ENCODE data around the gene PDZD4. TPM values are rescaled to one million over a fixed set of nuclear protein-coding genes. Genes with fewer than 3 reads are reported as not detected.

Gene PDZD4
- total and polyA plus RNA-seq, 4 donors, result 49.2 to 243 (median 142) TPM

- no peaks in the 10 kb centered on the region for H3K27me3 ChIP-seq (ENCODE audit: control insufficient read depth, insufficient read depth, low read length)
- H3K27ac ChIP-seq (ENCODE audit: low read depth, low read length), result peak within 1 kb of the TSS; percentile 83
- 38% methylated on average over 22 of the region's 26 CpGs for whole genome bisulfite sequencing (ENCODE audit: insufficient coverage)
- peak within 1 kb of the TSS; percentile 43 for H3K4me3 ChIP-seq (ENCODE audit: low read depth, low read length)
- no peaks in the 10 kb centered on the region for H3K9me3 ChIP-seq (ENCODE audit: control insufficient read depth, insufficient read depth, low read length)
- peak in 2 of 6 donors; percentile 78 to 80 for DNase-seq (ENCODE audit: low read depth in 4 of 6, low spot score in 6 of 6)
- H3K36me3 ChIP-seq (ENCODE audit: control insufficient read depth, insufficient read depth, low read length), result peaks cover 28% of the 10 kb centered on the region
- H3K4me1 ChIP-seq (ENCODE audit: control insufficient read depth, insufficient read depth, low read length), result peaks cover 53% of the 10 kb centered on the region
Measured at GRCh38 chrX:153763989-153764755, 66.2 kb downstream of the PDZD4 start, which contains the start of gene PLXNB3. PLXNB3 (plus strand) TSS chrX:153764249; CDS start chrX:153765536, 1,287 bp downstream.

- WGBS (ENCODE audit: insufficient coverage), result 83% methylated on average over 18 of the region's 18 CpGs
- H3K4me1 ChIP-seq (ENCODE audit: control insufficient read depth, insufficient read depth, low read length), result peaks cover 45% of the 10 kb centered on the region
- H3K4me3 ChIP-seq (ENCODE audit: low read depth, low read length), result no peak overlapping the region
- H3K27ac ChIP-seq (ENCODE audit: low read depth, low read length), result no peak overlapping the region
- peaks cover 21% of the 10 kb centered on the region for H3K36me3 ChIP-seq (ENCODE audit: control insufficient read depth, insufficient read depth, low read length)
- H3K9me3 ChIP-seq (ENCODE audit: control insufficient read depth, insufficient read depth, low read length), result no peaks in the 10 kb centered on the region
- DNase-seq (ENCODE audit: low read depth in 4 of 6, low spot score in 6 of 6), result no peak
- no peaks in the 10 kb centered on the region for H3K27me3 ChIP-seq (ENCODE audit: control insufficient read depth, insufficient read depth, low read length)
Measured at GRCh38 chrX:153763298-153763932, 66.9 kb downstream of the PDZD4 start.

- no peak for DNase-seq (ENCODE audit: low read depth in 4 of 6, low spot score in 6 of 6)
- WGBS (ENCODE audit: insufficient coverage), result 86% methylated on average over 11 of the region's 14 CpGs
- no peak overlapping the region for H3K4me3 ChIP-seq (ENCODE audit: low read depth, low read length)
- H3K9me3 ChIP-seq (ENCODE audit: control insufficient read depth, insufficient read depth, low read length), result no peaks in the 10 kb centered on the region
- peaks cover 38% of the 10 kb centered on the region for H3K4me1 ChIP-seq (ENCODE audit: control insufficient read depth, insufficient read depth, low read length)
- no peaks in the 10 kb centered on the region for H3K27me3 ChIP-seq (ENCODE audit: control insufficient read depth, insufficient read depth, low read length)
- peaks cover 13% of the 10 kb centered on the region for H3K36me3 ChIP-seq (ENCODE audit: control insufficient read depth, insufficient read depth, low read length)
- no peak overlapping the region for H3K27ac ChIP-seq (ENCODE audit: low read depth, low read length)
Measured at GRCh38 chrX:153762626-153763173, 67.6 kb downstream of the PDZD4 start.

- WGBS (ENCODE audit: insufficient coverage), result 74% methylated on average over 14 of the region's 15 CpGs
- peaks cover 5% of the 10 kb centered on the region for H3K36me3 ChIP-seq (ENCODE audit: control insufficient read depth, insufficient read depth, low read length)
- H3K9me3 ChIP-seq (ENCODE audit: control insufficient read depth, insufficient read depth, low read length), result no peaks in the 10 kb centered on the region
- no peak for DNase-seq (ENCODE audit: low read depth in 4 of 6, low spot score in 6 of 6)
- no peak overlapping the region for H3K4me3 ChIP-seq (ENCODE audit: low read depth, low read length)
- no peak overlapping the region for H3K27ac ChIP-seq (ENCODE audit: low read depth, low read length)
- H3K27me3 ChIP-seq (ENCODE audit: control insufficient read depth, insufficient read depth, low read length), result no peaks in the 10 kb centered on the region
- H3K4me1 ChIP-seq (ENCODE audit: control insufficient read depth, insufficient read depth, low read length), result peaks cover 30% of the 10 kb centered on the region
Measured at GRCh38 chrX:153761863-153762262, 68.5 kb downstream of the PDZD4 start.

- Histone ChIP-seq H3K9me3 (ENCODE audit: control insufficient read depth, insufficient read depth, low read length) (no peaks in the 10 kb centered on the region), H3K27ac (ENCODE audit: low read depth, low read length) (no peak overlapping the region), H3K4me3 (ENCODE audit: low read depth, low read length) (no peak overlapping the region), H3K27me3 (ENCODE audit: control insufficient read depth, insufficient read depth, low read length) (no peaks in the 10 kb centered on the region), H3K36me3 (ENCODE audit: control insufficient read depth, insufficient read depth, low read length) (no peaks in the 10 kb centered on the region), H3K4me1 (ENCODE audit: control insufficient read depth, insufficient read depth, low read length) (no peaks in the 10 kb centered on the region)
- no peak for DNase-seq (ENCODE audit: low read depth in 4 of 6, low spot score in 6 of 6)
- no CpG with 5 or more reads among the region's 1 CpG for WGBS (ENCODE audit: insufficient coverage)
Measured at GRCh38 chrX:153755136-153755535, 75.2 kb downstream of the PDZD4 start.

Other genes with a start within 250 kb of the PDZD4 start
- 10 to 100 TPM; 14.8 to 19.8 TPM for gene CCNQ, start 231.4 kb downstream of the PDZD4 start, total RNA-seq
- gene CCNQ, start 231.4 kb downstream of the PDZD4 start, polyA plus RNA-seq (ENCODE audit: insufficient read length in 2 of 2), result 10 to 100 TPM; 28.7 to 29.3 TPM
- under 1 TPM; 0.55 to 0.79 TPM for gene DUSP9, start 183.3 kb downstream of the PDZD4 start, total RNA-seq
- gene DUSP9, start 183.3 kb downstream of the PDZD4 start, polyA plus RNA-seq (ENCODE audit: insufficient read length in 2 of 2), result 1 to 10 TPM; 2.1 to 3.1 TPM
- 10 to 100 TPM; 24.2 to 38.6 TPM for gene PNCK, start 156.7 kb downstream of the PDZD4 start, total RNA-seq
- 100 to 1,000 TPM; 131 to 142 TPM for gene PNCK, start 156.7 kb downstream of the PDZD4 start, polyA plus RNA-seq (ENCODE audit: insufficient read length in 2 of 2)
- gene SLC6A8, start 142.6 kb downstream of the PDZD4 start, total RNA-seq, result 10 to 100 TPM; 22.3 to 22.5 TPM
- 10 to 100 TPM; 72.5 to 77.0 TPM for gene SLC6A8, start 142.6 kb downstream of the PDZD4 start, polyA plus RNA-seq (ENCODE audit: insufficient read length in 2 of 2)
- 100 to 1,000 TPM; 106 to 121 TPM for gene BCAP31, start 106.2 kb downstream of the PDZD4 start, total RNA-seq
- gene BCAP31, start 106.2 kb downstream of the PDZD4 start, polyA plus RNA-seq (ENCODE audit: insufficient read length in 2 of 2), result 100 to 1,000 TPM; 166 to 173 TPM
- 1 to 10 TPM; 4.1 to 7.7 TPM for gene ABCD1, start 105.7 kb downstream of the PDZD4 start, total RNA-seq
- 10 to 100 TPM in 1 of 2 donors, 1 to 10 TPM in 1; 9.4 to 10.6 TPM for gene ABCD1, start 105.7 kb downstream of the PDZD4 start, polyA plus RNA-seq (ENCODE audit: insufficient read length in 2 of 2)
- 10 to 100 TPM; 14.6 to 21.7 TPM for gene PLXNB3, start 66.3 kb downstream of the PDZD4 start, total RNA-seq
- gene PLXNB3, start 66.3 kb downstream of the PDZD4 start, polyA plus RNA-seq (ENCODE audit: insufficient read length in 2 of 2), result 100 to 1,000 TPM; 132 to 136 TPM
- 1 to 10 TPM; 1.2 to 1.3 TPM for gene SRPK3, start 49.5 kb downstream of the PDZD4 start, total RNA-seq
- gene SRPK3, start 49.5 kb downstream of the PDZD4 start, polyA plus RNA-seq (ENCODE audit: insufficient read length in 2 of 2), result 10 to 100 TPM in 1 of 2 donors, 1 to 10 TPM in 1; 7.5 to 10.6 TPM
- gene IDH3G, start 36.2 kb downstream of the PDZD4 start, total RNA-seq, result 10 to 100 TPM; 36.3 to 59.0 TPM
- gene IDH3G, start 36.2 kb downstream of the PDZD4 start, polyA plus RNA-seq (ENCODE audit: insufficient read length in 2 of 2), result 100 to 1,000 TPM; 122 to 138 TPM
- 100 to 1,000 TPM in 1 of 2 donors, 10 to 100 TPM in 1; 95.5 to 317 TPM for gene SSR4, start 35.9 kb downstream of the PDZD4 start, total RNA-seq
- gene SSR4, start 35.9 kb downstream of the PDZD4 start, polyA plus RNA-seq (ENCODE audit: insufficient read length in 2 of 2), result 100 to 1,000 TPM; 166 to 186 TPM
- 10 to 100 TPM; 26.3 to 93.3 TPM for gene L1CAM, start 55.6 kb upstream of the PDZD4 start, total RNA-seq
- 100 to 1,000 TPM; 165 to 179 TPM for gene L1CAM, start 55.6 kb upstream of the PDZD4 start, polyA plus RNA-seq (ENCODE audit: insufficient read length in 2 of 2)
- under 1 TPM in 1 of 2 donors, not detected in 1; 0.11 TPM for gene AVPR2, start 74.1 kb upstream of the PDZD4 start, total RNA-seq
- under 1 TPM; 0.21 to 0.24 TPM for gene AVPR2, start 74.1 kb upstream of the PDZD4 start, polyA plus RNA-seq (ENCODE audit: insufficient read length in 2 of 2)
- gene ARHGAP4, start 95.7 kb upstream of the PDZD4 start, total RNA-seq, result 10 to 100 TPM; 14.9 to 20.4 TPM
- 10 to 100 TPM; 26.0 to 26.5 TPM for gene ARHGAP4, start 95.7 kb upstream of the PDZD4 start, polyA plus RNA-seq (ENCODE audit: insufficient read length in 2 of 2)
- 10 to 100 TPM; 26.9 to 60.0 TPM for gene NAA10, start 104.5 kb upstream of the PDZD4 start, total RNA-seq
- gene NAA10, start 104.5 kb upstream of the PDZD4 start, polyA plus RNA-seq (ENCODE audit: insufficient read length in 2 of 2), result 100 to 1,000 TPM; 106 to 115 TPM
- 10 to 100 TPM in 1 of 2 donors, 1 to 10 TPM in 1; 7.0 to 10.4 TPM for gene RENBP, start 114.1 kb upstream of the PDZD4 start, total RNA-seq
- gene RENBP, start 114.1 kb upstream of the PDZD4 start, polyA plus RNA-seq (ENCODE audit: insufficient read length in 2 of 2), result 10 to 100 TPM; 10.2 to 11.6 TPM
- gene HCFC1, start 141.3 kb upstream of the PDZD4 start, total RNA-seq, result 10 to 100 TPM; 13.1 to 24.0 TPM
- 10 to 100 TPM; 47.7 to 56.3 TPM for gene HCFC1, start 141.3 kb upstream of the PDZD4 start, polyA plus RNA-seq (ENCODE audit: insufficient read length in 2 of 2)
- gene TMEM187, start 142.2 kb upstream of the PDZD4 start, total RNA-seq, result 1 to 10 TPM; 2.0 to 9.0 TPM
- 1 to 10 TPM; 6.8 to 8.9 TPM for gene TMEM187, start 142.2 kb upstream of the PDZD4 start, polyA plus RNA-seq (ENCODE audit: insufficient read length in 2 of 2)
- 10 to 100 TPM; 10.2 to 28.9 TPM for gene IRAK1, start 189.4 kb upstream of the PDZD4 start, total RNA-seq
- gene IRAK1, start 189.4 kb upstream of the PDZD4 start, polyA plus RNA-seq (ENCODE audit: insufficient read length in 2 of 2), result 10 to 100 TPM; 65.0 to 68.4 TPM

All from spinal cord (tissue), 10 donors.